ENCODE measurements around the gene FAM120A. TPM values are rescaled to one million over a fixed set of nuclear protein-coding genes. Genes with fewer than 3 reads are reported as not detected.
A peak's percentile ranks its signal among the peaks of the same experiment; 100 is the strongest.

The FAM120A gene
- total RNA-seq, 5 donors from 2014 or later (not counting 1 experiment from before 2014, with no cell fraction given) = 76.0 to 96.3 (median 93.5) TPM

DNA sequence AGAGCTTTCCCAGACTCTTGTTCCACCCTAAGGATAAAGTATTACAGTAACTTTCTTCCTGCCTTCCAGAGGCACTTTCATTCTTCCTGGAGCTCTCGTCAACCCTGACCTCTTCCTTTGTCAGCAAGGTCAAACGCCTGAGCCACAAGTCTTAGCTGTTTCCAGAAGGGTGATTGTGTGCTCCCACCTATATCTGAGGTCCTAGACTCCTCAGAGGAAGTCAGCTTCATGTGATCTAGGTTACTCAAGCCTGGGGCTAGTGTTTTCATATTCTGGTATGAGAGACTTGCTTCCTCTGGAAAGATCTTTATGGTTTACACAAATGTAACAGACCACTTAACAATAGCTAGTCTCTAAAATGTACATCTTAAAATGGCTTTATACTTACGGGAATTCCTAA, 5.4 kb upstream of the FAM120A start:
- CTCF ChIA-PET = no interaction called here
- Mint-ChIP-seq H3K4me1 (peaks cover 17 to 25% (median 20%) of the 10 kb centered on the region in 3 donors), H3K36me3 (peaks cover 33% of the 10 kb centered on the region), H3K27ac (peak overlapping the region in 1 of 2 donors; percentile 65), H3K27me3 (no peaks in the 10 kb centered on the region), H3K9me3 (no peaks in the 10 kb centered on the region), H3K4me3 (no peak overlapping the region)
- Histone ChIP-seq H3K27me3 (replicated peaks in 1 of 2; ENCODE audit: control insufficient read depth in 2 of 2, extremely low read depth in 1 of 2, insufficient read depth in 2 of 2, low read length in 1 of 2) (no peaks in the 10 kb centered on the region), H3K4me3 (ENCODE audit: control insufficient read depth in 1 of 2, extremely low read depth in 1 of 2, low read length in 1 of 2) (no peak overlapping the region), H3K4me1 (ENCODE audit: control insufficient read depth in 1 of 2, extremely low read depth in 1 of 2, insufficient read depth in 2 of 2, low read length in 2 of 2) (peaks cover 10 to 16% of the 10 kb centered on the region in 2 experiments), H3K27ac (ENCODE audit: low read length) (no peak overlapping the region), H3K36me3 (ENCODE audit: control insufficient read depth in 2 of 2, extremely low read depth in 1 of 2, insufficient read depth in 1 of 2, low read length in 1 of 2) (peaks cover 0 to 30% of the 10 kb centered on the region in 2 donors), H3K9me3 (no peaks in the 10 kb centered on the region)
- no CpG with 5 or more reads among the region's 3 CpGs for WGBS (ENCODE audit: insufficient coverage)
- POLR2A ChIA-PET = no interaction called here
- no peak for ATAC-seq (replicated peaks in 1 of 4)
- DNase-seq = no peak

- WGBS (ENCODE audit: insufficient coverage) = no CpG with 5 or more reads among the region's 4 CpGs
- no peaks in the 10 kb centered on the region for H3K27me3 ChIP-seq (replicated peaks in 1 of 2; ENCODE audit: control insufficient read depth in 2 of 2, extremely low read depth in 1 of 2, insufficient read depth in 2 of 2, low read length in 1 of 2)
- H3K36me3 ChIP-seq (ENCODE audit: control insufficient read depth in 2 of 2, extremely low read depth in 1 of 2, insufficient read depth in 1 of 2, low read length in 1 of 2) = peaks cover 0 to 30% of the 10 kb centered on the region in 2 donors
- H3K9me3 ChIP-seq = no peaks in the 10 kb centered on the region
- Mint-ChIP-seq H3K4me1 (peaks cover 17 to 25% (median 20%) of the 10 kb centered on the region in 3 donors), H3K4me3 (no peak overlapping the region), H3K27ac (no peak overlapping the region), H3K36me3 (peaks cover 33% of the 10 kb centered on the region), H3K9me3 (no peaks in the 10 kb centered on the region), H3K27me3 (no peaks in the 10 kb centered on the region)
- no peak overlapping the region for H3K27ac ChIP-seq (ENCODE audit: low read length)
- H3K4me1 ChIP-seq (ENCODE audit: control insufficient read depth in 1 of 2, extremely low read depth in 1 of 2, insufficient read depth in 2 of 2, low read length in 2 of 2) = peaks cover 11 to 17% of the 10 kb centered on the region in 2 experiments
- H3K4me3 ChIP-seq (ENCODE audit: control insufficient read depth in 1 of 2, extremely low read depth in 1 of 2, low read length in 1 of 2) = no peak overlapping the region
- no peak for ATAC-seq (replicated peaks in 1 of 4)
- no peak for DNase-seq
- ChIA-PET CTCF (interaction anchor here in 1 of 2 donors (0.9 kb wide), 1 partner anchor 24 kb away, joined by 5 read pairs; no protein-coding TSS in a partner anchor), POLR2A (interaction anchor here in 1 of 2 donors (0.7 kb wide), 1 partner anchor 17 kb away, joined by 3 read pairs; no protein-coding TSS in a partner anchor)
Observed at GRCh38 chr9:93447655-93448054, 3.8 kb upstream of the FAM120A start.

DNA sequence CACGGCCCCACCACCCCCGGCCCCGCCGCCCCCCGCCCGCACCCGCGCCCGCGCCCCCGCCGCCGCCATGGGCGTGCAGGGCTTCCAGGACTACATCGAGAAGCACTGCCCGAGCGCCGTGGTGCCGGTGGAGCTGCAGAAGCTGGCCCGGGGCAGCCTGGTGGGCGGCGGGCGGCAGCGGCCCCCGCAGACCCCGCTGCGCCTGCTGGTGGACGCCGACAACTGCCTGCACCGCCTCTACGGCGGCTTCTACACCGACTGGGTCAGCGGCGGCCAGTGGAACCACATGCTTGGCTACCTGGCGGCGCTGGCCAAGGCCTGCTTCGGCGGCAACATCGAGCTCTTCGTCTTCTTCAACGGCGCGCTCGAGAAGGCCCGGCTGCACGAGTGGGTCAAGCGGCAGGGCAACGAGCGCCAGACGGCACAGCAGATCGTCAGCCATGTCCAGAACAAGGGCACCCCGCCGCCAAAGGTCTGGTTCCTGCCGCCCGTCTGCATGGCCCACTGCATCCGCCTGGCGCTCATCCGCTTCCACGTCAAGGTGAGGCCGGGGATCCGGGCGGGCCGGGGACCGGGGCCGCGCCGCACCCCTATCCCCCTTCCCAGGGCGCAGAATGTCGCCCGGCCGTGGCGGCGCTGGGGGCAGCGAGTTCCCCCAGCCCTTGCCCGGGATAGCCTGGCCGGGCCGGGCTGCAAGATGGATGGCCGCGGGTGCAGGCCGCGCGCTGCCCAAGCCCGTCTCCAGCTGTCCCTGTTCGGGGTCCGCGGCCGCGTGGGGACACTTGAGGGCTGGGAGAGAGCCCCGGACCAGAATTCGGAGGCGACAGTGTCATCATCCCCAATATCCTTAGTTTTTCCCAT, 594 bp downstream of the FAM120A start:
- DNase-seq (peak in 31 of 35 experiments; percentile 9 to 57 (median 26)), ATAC-seq (replicated peaks in 1 of 4) (peak in 3 of 4 experiments; percentile 20 to 28 (median 22))
- H3K9me3 ChIP-seq = no peaks in the 10 kb centered on the region
- peaks cover 15% of the 10 kb centered on the region for H3K36me3 Mint-ChIP-seq
- H3K4me3 ChIP-seq (ENCODE audit: control insufficient read depth in 1 of 2, extremely low read depth in 1 of 2, low read length in 1 of 2) = peak overlapping the region; percentile 80 to 94
- H3K36me3 ChIP-seq (ENCODE audit: control insufficient read depth in 2 of 2, extremely low read depth in 1 of 2, insufficient read depth in 1 of 2, low read length in 1 of 2) = peaks cover 0 to 17% of the 10 kb centered on the region in 2 donors
- peak overlapping the region; percentile 75 for H3K27ac ChIP-seq (ENCODE audit: low read length)
- H3K27me3 Mint-ChIP-seq = no peaks in the 10 kb centered on the region
- H3K4me1 Mint-ChIP-seq = peaks cover 54 to 59% (median 56%) of the 10 kb centered on the region in 3 donors
- peak overlapping the region; percentile 88 to 94 (median 90) for H3K4me3 Mint-ChIP-seq
- peak overlapping the region; percentile 96 for H3K27ac Mint-ChIP-seq
- WGBS (ENCODE audit: insufficient coverage) = under 1% methylated on average over 92 of the region's 92 CpGs
- no peaks in the 10 kb centered on the region for H3K9me3 Mint-ChIP-seq
- ChIA-PET CTCF (no interaction called here), POLR2A (no interaction called here)
- H3K4me1 ChIP-seq (ENCODE audit: control insufficient read depth in 1 of 2, extremely low read depth in 1 of 2, insufficient read depth in 2 of 2, low read length in 2 of 2) = peaks cover 32 to 34% of the 10 kb centered on the region in 2 experiments
- H3K27me3 ChIP-seq (replicated peaks in 1 of 2; ENCODE audit: control insufficient read depth in 2 of 2, extremely low read depth in 1 of 2, insufficient read depth in 2 of 2, low read length in 1 of 2) = no peaks in the 10 kb centered on the region

DNA sequence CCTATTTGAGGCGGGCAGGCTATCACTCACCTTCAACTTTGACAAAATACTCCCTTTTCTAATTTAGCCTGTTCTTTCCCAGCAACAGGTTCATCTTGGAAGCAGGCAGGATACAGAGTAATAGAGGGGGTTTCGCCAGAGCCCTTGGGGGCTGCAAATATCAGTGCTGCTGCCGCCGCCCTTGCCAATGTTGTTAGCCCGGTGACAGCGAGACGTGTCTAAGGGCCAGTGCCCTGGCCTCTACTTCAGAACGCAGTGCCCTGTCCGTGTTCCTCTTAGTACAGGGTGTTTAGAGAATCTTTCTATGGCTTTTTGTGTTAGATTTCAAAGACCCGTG, 1.2 kb downstream of the FAM120A start:
- peak overlapping the region; percentile 93 to 96 for H3K27ac Mint-ChIP-seq
- ATAC-seq (replicated peaks in 1 of 4) = no peak

GRCh38 chr9:93453047-93453914, 1.8 kb downstream of the FAM120A start, which contains the start of gene FAM120AOS:
TSS of gene FAM120AOS (minus strand) at chr9:93453581. CDS start at chr9:93452709, 872 bp downstream.
- Histone ChIP-seq H3K27ac (ENCODE audit: low read length) (peak within 1 kb of the TSS; percentile 70), H3K4me3 (ENCODE audit: control insufficient read depth in 1 of 2, extremely low read depth in 1 of 2, low read length in 1 of 2) (peak within 1 kb of the TSS; percentile 80 to 94), H3K4me1 (ENCODE audit: control insufficient read depth in 1 of 2, extremely low read depth in 1 of 2, insufficient read depth in 2 of 2, low read length in 2 of 2) (peaks cover 36 to 38% of the 10 kb centered on the region in 2 experiments), H3K36me3 (ENCODE audit: control insufficient read depth in 2 of 2, extremely low read depth in 1 of 2, insufficient read depth in 1 of 2, low read length in 1 of 2) (peaks cover 0 to 5% of the 10 kb centered on the region in 2 donors), H3K27me3 (replicated peaks in 1 of 2; ENCODE audit: control insufficient read depth in 2 of 2, extremely low read depth in 1 of 2, insufficient read depth in 2 of 2, low read length in 1 of 2) (no peaks in the 10 kb centered on the region), H3K9me3 (no peaks in the 10 kb centered on the region)
- Mint-ChIP-seq H3K4me1 (peaks cover 56 to 71% (median 61%) of the 10 kb centered on the region in 3 donors), H3K4me3 (peak within 1 kb of the TSS; percentile 88 to 94 (median 90)), H3K27me3 (no peaks in the 10 kb centered on the region), H3K27ac (peak within 1 kb of the TSS; percentile 93 to 96), H3K36me3 (peaks cover 8% of the 10 kb centered on the region), H3K9me3 (no peaks in the 10 kb centered on the region)
- ATAC-seq (replicated peaks in 1 of 4) (peak; percentile 63 to 77 (median 69)), DNase-seq (peak; percentile 54 to 93 (median 79))
- POLR2A ChIA-PET = interaction anchor here (0.6 to 1.4 kb wide), 2 partner anchors 11 to 45 kb away, joined by 4 read pairs; no protein-coding TSS in a partner anchor
- CTCF ChIA-PET = interaction anchor here (0.6 to 2.4 kb wide), 8 partner anchors 9 to 1216 kb away, joined by 3 to 14 read pairs (median 4); no protein-coding TSS in a partner anchor
- whole genome bisulfite sequencing (ENCODE audit: insufficient coverage) = under 1% methylated on average over 33 of the region's 34 CpGs

More for the DNA sequence above, 1.2 kb downstream of the FAM120A start:
- Histone ChIP-seq H3K9me3 (no peaks in the 10 kb centered on the region), H3K4me3 (ENCODE audit: control insufficient read depth in 1 of 2, extremely low read depth in 1 of 2, low read length in 1 of 2) (peak overlapping the region; percentile 80 to 94), H3K36me3 (ENCODE audit: control insufficient read depth in 2 of 2, extremely low read depth in 1 of 2, insufficient read depth in 1 of 2, low read length in 1 of 2) (peaks cover 0 to 11% of the 10 kb centered on the region in 2 donors), H3K27me3 (replicated peaks in 1 of 2; ENCODE audit: control insufficient read depth in 2 of 2, extremely low read depth in 1 of 2, insufficient read depth in 2 of 2, low read length in 1 of 2) (no peaks in the 10 kb centered on the region), H3K4me1 (ENCODE audit: control insufficient read depth in 1 of 2, extremely low read depth in 1 of 2, insufficient read depth in 2 of 2, low read length in 2 of 2) (peaks cover 32 to 34% of the 10 kb centered on the region in 2 experiments), H3K27ac (ENCODE audit: low read length) (peak overlapping the region; percentile 70)
- WGBS (ENCODE audit: insufficient coverage) = 0% methylated on average over 9 of the region's 10 CpGs
- H3K4me1 Mint-ChIP-seq = peaks cover 55 to 65% (median 58%) of the 10 kb centered on the region in 3 donors
- peaks cover 9% of the 10 kb centered on the region for H3K36me3 Mint-ChIP-seq
- no peaks in the 10 kb centered on the region for H3K9me3 Mint-ChIP-seq
- peak overlapping the region; percentile 88 to 94 (median 90) for H3K4me3 Mint-ChIP-seq
- ChIA-PET POLR2A (no interaction called here), CTCF (interaction anchor here in 1 of 2 donors (2.2 to 2.4 kb wide), 2 partner anchors 13 to 114 kb away, joined by 12 to 14 read pairs; no protein-coding TSS in a partner anchor)
- no peaks in the 10 kb centered on the region for H3K27me3 Mint-ChIP-seq
- peak in 6 of 35 experiments; percentile 4 to 22 (median 6) for DNase-seq

Measured in T-cell (primary cell).